Activated effector memory CD4-positive, alpha-beta T cell treated with Interleukin-2 at 50 U/mL for 16 hours (primary cell): ENCODE measurements around the gene MBD3L5.
"Not testable (repeated sequence)": the region's sequence is repeated elsewhere in the genome, so short reads cannot be mapped to it uniquely, and the experiment has no call there.

Experiments used
- DNase-seq: peaks from one replicate; pipeline ENCODE4 v3.0.0-alpha.2; 2020

The MBD3L5 gene

DNA sequence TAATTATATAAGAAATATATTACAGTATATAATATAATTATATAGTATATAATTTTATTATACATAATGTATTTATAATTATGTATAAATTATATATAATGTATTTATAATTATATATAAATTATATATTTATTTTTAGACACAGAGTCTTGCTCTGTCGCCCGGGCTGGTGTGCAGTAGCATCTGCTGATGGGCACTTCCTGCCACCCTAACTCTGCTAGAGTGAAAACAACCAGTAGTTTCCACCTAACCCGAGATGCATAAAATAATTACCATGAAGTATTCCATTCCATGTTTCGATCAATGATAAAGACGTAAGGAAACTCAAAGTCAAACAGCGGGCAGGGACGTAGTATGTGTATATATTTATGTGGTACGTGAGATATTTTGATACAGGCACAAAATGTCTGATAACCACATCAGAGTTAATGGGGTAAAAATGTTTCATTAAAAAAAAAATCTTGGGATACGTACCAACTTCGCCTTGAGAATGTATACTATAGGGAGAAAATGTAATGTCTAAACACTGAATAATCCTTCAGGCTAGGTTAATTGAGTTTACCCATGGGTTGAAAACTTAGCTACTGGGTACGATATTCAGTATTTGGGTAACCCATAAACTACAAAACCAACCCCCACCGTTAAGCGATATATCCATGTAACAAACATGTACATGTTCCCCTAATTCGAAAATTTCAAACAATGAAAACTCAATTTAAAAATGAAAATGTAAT is 24.4 kb downstream of the MBD3L5 start:
- not testable (repeated sequence) for DNase-seq

DNA sequence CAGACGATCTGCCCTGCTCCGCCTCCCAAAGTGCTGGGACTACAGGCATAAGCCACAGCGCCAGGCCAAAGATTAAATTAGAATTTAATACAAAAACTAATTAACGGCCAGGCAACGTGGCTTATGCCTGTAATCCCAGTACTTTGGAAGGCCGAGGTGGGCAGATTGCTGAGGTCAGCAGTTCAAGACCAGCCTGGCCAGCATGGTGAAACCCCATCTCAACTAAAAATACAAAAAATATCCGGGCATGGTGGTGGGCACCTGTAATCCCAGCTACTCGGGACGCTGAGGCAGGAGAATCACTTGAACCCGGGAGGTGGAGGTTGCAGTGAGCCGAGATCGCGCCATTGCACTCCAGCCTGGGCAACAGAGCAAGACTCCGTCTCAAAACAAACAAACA is 25.3 kb downstream of the MBD3L5 start:
- DNase-seq, result not testable (repeated sequence)

DNA sequence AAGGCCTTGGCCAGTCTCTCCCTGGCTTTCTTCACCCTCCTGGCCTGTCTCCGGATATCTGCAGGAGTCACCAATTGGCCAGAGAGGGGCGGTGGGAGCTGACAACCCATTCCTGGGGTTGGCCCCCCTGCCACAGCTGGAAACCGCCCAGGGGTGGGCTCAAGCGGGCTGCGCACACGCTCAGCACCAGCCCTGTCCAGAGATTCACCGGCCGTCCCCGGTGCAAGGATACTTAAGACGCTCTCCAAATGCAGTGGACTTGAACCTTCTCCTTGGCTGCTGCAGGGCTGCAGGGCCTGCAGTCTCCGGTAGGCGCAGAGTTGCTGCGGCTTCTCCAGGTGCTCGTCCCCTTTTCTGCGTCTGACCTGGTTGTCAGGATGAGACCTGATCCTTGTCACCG is 26.0 kb downstream of the MBD3L5 start:
- not testable (repeated sequence) for DNase-seq

DNA sequence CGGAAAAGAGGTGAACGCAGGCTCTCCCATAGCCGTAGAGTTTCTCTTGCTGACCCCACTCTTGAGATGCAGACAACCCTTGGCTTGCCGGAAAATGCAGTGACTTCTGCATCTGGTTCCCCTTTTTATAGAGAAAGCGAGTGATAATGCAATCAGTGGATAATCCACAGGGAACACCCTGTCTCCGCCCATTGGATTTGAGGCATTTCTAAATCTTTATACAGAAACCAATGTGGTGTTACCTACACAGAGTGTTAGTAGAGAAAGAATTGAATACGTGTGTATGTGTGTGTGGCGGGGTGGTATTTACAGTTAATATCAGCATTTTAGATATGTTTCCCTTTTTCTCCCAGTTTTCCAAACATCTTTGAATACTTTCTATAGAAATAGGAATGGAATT is 28.2 kb downstream of the MBD3L5 start, which contains the start of gene MBD3L3:
TSS of gene MBD3L3 (minus strand) at position 101 of the 400 bp plus-strand sequence. CDS start at position 30, 71 bp downstream.
- DNase-seq, result not testable (repeated sequence)

DNA sequence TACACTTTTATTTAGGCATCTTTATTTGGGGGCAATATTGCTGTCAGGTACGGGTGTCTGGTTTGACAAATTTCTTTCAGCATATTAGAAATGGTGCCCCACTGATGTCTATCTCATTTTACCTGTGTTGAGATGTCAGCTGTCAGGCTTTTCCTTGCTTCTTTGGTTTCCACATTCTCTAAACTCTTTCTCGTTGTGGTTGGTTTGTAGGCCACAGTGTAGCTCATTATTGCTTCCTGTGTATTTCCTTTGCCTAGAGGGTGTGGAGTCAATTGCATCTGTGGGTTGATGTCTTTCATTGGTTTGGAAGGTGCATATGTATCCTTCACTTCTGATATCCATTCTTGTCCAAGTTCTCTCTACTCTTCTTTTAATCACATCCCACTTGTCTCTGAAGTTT is 29.6 kb downstream of the MBD3L5 start:
- DNase-seq, result not testable (repeated sequence)

DNA sequence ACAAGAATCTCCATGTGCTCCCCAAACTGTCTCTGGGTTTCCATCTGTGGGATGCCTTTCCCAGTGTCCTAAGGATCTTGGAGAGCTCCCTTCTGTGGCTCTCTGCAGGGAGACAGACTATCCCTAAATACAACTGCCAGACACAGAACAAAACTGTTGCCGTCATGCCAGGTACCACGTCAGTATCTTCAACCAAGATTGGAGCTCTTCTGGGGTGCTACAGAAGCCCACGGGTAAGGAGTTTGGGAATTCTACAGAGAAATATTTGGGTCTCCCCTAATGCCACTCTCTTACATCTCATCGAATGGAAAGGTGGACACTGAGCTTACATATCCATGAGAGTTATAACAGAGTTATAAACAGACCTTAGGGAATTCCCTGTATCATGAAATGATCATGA is 33.0 kb downstream of the MBD3L5 start:
- no peak for DNase-seq

DNA sequence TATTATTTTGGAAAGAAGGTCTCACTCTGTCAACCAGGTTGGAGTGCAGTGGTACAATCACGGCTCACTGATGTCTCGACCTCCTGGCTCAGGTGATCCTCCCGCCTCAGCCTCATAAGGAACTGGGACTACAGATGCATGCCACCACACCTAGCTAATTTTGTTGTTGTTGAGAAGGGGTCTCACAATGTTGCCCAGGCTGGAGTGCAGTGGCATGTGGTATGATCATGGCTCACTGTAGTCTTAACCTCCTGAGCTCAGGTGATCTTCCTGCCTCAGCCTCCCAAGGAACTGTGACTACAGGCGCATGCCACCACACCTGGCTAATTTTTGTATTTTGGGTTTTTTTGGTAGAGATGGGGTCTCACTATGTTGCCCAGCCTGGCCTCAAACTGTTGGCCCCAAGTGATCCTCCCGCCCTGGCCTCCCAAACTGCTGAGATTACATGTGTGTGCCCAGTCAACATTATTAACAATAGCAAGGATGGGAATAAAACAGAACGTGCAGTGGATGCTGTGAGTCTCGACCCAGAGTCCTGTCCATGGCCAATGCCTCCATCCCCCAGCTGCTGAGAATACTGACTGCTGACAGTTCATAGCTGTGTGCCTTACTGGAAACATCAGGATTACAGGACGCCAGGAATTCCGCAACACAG is 33.5 kb downstream of the MBD3L5 start:
- DNase-seq, result no peak

DNA sequence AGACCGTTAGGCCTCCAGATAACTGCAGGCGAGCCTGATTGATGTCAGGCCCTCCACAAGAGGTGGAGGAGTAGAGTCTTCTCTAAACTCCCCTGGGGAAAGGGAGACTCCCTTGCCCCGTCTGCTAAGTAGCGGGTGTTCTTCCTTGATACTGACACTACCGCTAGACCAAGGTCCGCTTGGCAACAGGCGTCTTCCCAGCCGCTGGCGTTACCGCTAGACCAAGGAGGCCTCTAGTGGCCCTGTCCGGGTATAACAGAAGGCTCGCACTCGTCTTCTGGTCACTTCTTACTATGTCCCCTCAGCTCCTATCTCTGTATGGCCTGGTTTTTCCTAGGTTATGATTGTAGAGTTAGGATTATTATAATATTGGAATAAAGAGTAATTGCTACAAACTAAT is 36.7 kb downstream of the MBD3L5 start:
- DNase-seq, result not testable (repeated sequence)

DNA sequence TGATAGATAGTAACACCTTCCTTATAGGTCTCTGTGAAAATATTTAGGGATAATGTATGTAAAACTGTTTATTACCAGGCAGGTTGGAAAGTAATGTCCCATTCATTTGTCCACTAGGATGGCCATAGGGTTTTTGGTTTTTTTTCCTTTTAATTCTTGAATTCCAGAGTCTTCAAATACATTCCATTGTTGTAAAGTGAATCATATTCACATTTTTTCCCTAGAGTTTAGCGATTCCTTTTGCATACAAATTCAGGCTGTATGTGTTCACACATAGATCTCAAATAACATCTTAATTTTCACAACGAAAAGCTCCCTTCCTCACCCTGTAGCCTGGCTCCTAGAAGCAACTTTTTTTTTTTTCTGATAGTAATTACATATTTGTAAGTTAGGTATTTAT is 37.3 kb downstream of the MBD3L5 start:
- no peak for DNase-seq

DNA sequence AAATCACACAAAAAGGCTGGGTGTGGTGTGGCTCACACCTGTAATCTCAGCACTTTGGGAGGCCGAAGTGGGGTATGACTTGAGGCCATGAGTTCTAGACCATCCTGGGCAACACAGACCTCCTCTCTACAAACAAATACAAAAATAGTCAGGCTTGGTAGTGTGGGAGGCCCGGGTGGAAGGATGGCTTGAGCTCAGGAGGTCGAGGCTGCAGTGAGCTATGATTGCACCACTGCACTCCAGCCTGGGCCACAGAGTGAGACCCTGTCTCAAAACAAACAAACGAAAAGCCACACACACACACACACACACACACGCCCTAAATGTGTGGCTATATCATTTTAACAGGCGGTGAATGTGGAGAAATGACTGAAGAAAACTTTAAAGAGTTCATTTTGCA is 38.2 kb downstream of the MBD3L5 start:
- DNase-seq, result no peak

DNA sequence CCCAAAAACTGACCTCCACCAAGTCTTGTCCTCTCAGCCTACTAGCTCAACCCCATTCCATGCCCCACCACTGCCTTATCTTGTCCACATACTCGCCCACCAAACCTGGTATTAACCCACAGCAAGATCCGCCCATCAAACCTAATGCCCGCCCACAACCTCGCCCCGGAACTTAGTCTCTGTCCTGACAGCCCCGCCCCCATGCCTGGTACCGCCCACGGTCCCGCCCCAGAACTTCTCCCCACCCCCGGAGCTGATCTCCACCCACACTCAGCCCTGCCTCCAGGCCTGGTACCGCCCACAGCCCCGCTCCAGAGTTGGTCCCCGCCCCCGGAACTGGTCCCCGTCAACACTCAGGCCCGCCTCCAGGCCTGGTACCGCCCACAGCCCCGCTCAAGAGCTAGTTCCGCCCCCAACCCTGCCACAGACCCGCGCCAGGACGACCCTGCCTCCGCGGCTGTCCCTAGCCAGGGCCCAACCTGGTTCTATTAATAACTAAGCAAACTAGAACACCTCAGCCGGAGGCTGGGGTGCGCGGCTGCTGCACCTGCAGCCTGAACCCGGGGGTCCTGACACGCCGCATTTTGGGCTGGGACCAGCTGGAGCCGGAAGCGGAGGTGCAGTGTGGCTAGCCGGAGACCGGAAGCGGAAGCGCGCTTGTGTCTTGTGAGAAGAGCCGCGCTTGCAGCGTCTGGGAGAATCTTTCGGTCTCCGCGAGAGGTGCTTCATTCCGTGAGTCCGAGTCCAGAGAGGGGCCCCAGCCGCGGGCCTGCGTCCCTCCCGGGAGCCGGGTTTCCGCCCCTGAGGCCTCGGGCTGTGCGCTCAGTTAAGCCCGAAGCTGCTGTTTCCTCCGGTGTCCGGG is 38.9 kb downstream of the MBD3L5 start, which contains the start of gene ZNF557:
TSS of gene ZNF557 (plus strand) at position 662 of the 862 bp plus-strand sequence. CDS start 5,372 bp downstream, outside the sequence.
- DNase-seq, result peak; percentile 97

DNA sequence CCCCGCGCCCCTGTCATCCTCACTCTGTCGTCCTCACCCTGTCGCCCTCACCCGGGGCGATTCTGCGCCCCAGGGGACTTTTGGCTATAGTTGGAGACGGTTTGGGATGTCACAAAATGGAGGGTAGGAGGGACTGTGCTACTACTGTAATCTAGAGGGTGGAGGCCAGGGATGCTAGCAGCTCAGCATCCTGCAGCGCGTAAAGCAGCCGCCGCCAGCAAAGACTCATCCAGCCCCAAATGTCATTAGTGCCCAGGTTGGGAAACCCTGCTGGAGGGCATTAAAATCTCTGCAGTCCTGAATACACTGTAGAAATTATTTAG is 39.5 kb downstream of the MBD3L5 start:
- no peak for DNase-seq

DNA sequence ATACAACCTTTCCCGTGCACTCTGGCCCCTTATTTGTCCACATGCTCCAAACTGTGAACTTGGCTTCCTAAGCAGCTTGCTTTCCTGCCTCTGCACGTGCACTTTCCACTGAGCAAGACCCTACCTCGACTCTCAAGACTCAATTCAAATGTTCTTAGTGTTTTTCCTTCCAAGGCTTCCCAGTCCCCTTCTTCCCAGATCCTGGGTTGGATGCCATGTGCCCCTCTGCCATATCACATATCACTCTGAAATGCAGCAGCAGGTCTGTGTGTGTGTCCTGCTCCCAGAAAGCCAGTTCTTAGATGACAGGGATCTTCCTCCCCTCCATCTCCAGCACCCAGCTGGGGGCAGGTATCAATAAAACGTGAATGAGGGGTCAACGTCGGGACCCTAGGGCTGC is 42.2 kb downstream of the MBD3L5 start:
- DNase-seq, result no peak

DNA sequence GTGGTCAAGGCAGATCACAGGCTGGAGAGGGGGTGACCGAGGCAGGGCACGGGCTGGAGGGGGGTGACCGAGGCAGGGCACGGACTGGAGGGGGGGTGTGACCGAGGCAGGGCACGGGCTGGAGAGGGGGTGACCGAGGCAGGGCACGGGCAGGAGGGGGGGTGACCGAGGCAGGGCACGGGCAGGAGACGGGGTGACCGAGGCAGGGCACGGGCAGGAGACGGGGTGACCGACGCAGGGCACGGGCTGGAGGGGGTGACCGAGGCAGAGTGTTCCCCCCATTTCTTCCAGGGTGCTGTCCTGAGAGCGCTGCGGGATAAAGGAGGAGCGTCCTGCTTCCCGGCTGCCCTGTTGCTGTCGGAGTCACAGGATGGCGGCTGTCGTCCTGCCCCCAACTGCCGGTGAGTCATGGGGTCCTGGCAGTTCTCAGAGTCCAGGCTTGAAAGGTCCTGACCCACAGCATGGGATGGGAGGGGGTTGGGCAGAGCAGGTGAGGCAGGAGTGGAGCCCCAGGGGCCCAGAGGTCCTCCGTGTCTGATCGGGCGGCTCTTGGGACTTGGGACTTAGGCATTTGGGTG is 44.4 kb downstream of the MBD3L5 start:
- DNase-seq, result no peak

DNA sequence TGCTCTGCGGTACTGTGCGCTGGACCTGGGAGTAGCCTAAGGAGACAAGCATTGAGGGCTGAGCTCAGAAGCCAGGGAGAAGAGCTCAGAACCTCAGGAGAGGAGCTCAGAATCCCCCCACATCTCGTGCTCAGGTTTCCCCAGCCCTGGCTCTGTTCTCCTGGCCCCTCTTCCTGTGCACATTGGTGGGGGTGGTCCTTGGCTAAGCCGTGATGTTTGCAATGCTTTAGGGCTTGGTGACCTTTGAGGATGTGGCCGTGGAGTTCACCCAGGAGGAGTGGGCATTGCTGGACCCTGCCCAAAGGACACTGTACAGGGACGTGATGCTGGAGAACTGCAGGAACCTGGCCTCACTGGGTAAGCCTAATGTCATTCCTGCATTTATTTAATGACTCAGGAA is 45.8 kb downstream of the MBD3L5 start:
- DNase-seq, result no peak

DNA sequence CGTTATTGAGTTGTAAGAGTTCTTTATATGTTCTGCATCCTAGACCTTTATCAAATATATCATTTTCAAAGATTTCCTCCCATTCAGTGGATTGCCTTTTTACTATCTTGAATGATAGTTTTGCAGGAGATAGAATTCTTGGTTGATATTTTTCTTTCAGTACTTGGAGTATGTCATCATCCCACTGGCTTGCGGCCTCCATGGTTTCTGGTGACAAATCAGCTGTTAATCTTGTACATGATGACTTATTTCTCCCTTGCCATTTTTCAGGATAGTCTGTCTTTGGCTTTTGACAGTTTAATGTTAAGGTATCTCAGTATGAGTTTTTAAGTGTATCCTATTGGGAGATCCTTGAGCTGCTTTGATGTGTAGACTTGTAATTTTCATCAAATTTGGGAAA is 47.6 kb downstream of the MBD3L5 start:
- DNase-seq, result no peak
